B cell (primary cell): ENCODE data around the gene WNK4.

Experiments used
- EZH2 ChIP-seq: IDR thresholded peaks from 2 replicates; pipeline ENCODE4 v1.6.1; 2012; ENCODE audit warnings: borderline replicate concordance, low read depth, mild to moderate bottlenecking, moderate library complexity, low read length; ENCODE audit not compliant: insufficient read depth, poor library complexity, severe bottlenecking
- TF ChIP-seq, protein P1 (sequence below): fragments of 200-600 bp; IDR thresholded peaks from one replicate; pipeline ENCODE4 v1.8.0; 2022; ENCODE audit warnings: antibody characterized with exemption, mild to moderate bottlenecking

DNA sequence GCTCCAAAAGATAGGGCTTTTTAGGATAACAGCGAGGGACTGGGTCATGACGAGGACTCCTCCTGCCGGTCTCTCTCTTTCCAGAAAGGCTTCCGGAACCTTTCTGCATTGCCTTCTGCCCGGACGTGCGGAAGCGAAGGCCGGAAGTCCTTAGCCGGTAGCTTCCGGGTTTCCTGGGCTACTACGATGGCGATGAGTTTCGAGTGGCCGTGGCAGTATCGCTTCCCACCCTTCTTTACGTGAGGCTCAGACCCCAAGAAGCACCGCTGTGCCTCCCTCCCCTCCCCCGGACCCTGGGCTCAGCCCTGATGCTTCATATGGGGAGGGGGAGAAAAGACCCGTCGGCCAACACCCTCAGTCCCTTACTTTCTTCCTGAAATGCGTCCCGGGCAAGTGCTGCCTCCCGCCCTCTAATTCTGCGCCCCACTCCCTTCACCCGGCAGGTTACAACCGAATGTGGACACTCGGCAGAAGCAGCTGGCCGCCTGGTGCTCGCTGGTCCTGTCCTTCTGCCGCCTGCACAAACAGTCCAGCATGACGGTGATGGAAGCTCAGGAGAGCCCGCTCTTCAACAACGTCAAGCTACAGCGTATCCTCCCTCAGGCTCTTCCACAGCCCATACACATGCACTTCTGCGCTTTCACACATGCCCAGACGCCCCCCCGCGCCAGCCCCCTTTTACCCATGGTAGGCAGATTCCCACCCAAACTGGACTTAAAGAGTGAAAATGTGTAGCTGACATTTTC is 6.9 kb upstream of the WNK4 start, which contains the start of gene VPS25:
- TF ChIP-seq, protein P1, sequence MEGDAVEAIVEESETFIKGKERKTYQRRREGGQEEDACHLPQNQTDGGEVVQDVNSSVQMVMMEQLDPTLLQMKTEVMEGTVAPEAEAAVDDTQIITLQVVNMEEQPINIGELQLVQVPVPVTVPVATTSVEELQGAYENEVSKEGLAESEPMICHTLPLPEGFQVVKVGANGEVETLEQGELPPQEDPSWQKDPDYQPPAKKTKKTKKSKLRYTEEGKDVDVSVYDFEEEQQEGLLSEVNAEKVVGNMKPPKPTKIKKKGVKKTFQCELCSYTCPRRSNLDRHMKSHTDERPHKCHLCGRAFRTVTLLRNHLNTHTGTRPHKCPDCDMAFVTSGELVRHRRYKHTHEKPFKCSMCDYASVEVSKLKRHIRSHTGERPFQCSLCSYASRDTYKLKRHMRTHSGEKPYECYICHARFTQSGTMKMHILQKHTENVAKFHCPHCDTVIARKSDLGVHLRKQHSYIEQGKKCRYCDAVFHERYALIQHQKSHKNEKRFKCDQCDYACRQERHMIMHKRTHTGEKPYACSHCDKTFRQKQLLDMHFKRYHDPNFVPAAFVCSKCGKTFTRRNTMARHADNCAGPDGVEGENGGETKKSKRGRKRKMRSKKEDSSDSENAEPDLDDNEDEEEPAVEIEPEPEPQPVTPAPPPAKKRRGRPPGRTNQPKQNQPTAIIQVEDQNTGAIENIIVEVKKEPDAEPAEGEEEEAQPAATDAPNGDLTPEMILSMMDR, result no peak
- TF ChIP-seq EZH2, result no peak
